NB4 (cell line): ENCODE results near the gene SURF6.

ENCODE experiments used
- MYC ChIP-seq: IDR thresholded peaks from 2 replicates; pipeline ENCODE4 v1.6.1; 2011; ENCODE audit warnings: low read depth, low read length
- POLR2A ChIP-seq: IDR thresholded peaks from 2 replicates; pipeline ENCODE4 v1.6.1; 2011; ENCODE audit warnings: mild to moderate bottlenecking; ENCODE audit not compliant: insufficient read length; ENCODE audit errors: extremely low read depth
- TF ChIP-seq, protein P1 (sequence below): IDR thresholded peaks from one replicate; pipeline ENCODE4 v1.5.1; 2012; ENCODE audit warnings: low read depth, low read length
- TF ChIP-seq, protein P2 (sequence below): IDR thresholded peaks from 2 replicates; pipeline ENCODE4 v1.6.1; 2011; ENCODE audit warnings: low read depth, low read length

DNA sequence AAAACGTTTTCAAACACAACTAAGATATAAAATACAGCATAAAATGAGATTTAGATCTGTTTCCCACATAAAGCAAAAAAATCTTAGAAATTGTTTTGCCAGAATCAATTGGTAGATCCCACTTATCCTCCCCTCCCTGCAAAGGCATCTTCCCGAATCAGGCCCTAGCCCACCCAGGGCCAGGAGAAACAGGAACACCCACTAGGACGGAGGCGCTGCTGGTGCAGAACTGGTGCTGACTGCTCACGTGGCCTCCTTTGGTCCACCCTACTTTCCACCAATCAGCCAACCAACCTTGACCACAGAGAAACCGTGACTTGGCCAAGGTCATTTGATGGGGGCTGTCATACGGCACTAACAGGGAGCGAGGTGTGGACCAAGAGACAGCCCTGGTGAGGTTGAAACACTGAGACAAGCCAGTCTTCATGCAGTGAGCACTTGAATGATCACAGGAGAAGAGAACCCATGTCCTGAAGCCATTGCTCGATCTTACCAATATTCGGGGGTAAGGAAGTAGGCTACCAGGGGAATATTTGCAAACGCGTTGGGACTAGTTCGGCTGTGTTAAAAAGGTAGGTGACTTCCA, 25.6 kb upstream of the SURF6 start:
- TF ChIP-seq, protein P1, sequence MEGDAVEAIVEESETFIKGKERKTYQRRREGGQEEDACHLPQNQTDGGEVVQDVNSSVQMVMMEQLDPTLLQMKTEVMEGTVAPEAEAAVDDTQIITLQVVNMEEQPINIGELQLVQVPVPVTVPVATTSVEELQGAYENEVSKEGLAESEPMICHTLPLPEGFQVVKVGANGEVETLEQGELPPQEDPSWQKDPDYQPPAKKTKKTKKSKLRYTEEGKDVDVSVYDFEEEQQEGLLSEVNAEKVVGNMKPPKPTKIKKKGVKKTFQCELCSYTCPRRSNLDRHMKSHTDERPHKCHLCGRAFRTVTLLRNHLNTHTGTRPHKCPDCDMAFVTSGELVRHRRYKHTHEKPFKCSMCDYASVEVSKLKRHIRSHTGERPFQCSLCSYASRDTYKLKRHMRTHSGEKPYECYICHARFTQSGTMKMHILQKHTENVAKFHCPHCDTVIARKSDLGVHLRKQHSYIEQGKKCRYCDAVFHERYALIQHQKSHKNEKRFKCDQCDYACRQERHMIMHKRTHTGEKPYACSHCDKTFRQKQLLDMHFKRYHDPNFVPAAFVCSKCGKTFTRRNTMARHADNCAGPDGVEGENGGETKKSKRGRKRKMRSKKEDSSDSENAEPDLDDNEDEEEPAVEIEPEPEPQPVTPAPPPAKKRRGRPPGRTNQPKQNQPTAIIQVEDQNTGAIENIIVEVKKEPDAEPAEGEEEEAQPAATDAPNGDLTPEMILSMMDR, result no peak
- TF ChIP-seq POLR2A (no peak), MYC (no peak)
- TF ChIP-seq, protein P2, sequence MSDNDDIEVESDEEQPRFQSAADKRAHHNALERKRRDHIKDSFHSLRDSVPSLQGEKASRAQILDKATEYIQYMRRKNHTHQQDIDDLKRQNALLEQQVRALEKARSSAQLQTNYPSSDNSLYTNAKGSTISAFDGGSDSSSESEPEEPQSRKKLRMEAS, result no peak
